Stimulated activated CD4-positive, alpha-beta T cell treated with anti-CD3 and anti-CD28 coated beads, TNF-alpha, amount 100 ng/mL, for 1 hour (primary cell): ENCODE data around the gene JAK1.
A peak's percentile ranks its signal among the peaks of the same experiment; 100 is the strongest.
"Not testable (repeated sequence)": the region's sequence is repeated elsewhere in the genome, so short reads cannot be mapped to it uniquely, and the experiment has no call there.

Experiments
- DNase-seq, 3 donors: peaks; one replicate each; pipeline ENCODE4 v3.0.0-alpha.2; 2020; ENCODE audit warnings: low read depth in 3 of 3, low spot score in 1 of 3

The JAK1 gene

GRCh38 chr1:64843675-64844074 lies 122.7 kb downstream of the JAK1 start:
- no peak for DNase-seq

DNA sequence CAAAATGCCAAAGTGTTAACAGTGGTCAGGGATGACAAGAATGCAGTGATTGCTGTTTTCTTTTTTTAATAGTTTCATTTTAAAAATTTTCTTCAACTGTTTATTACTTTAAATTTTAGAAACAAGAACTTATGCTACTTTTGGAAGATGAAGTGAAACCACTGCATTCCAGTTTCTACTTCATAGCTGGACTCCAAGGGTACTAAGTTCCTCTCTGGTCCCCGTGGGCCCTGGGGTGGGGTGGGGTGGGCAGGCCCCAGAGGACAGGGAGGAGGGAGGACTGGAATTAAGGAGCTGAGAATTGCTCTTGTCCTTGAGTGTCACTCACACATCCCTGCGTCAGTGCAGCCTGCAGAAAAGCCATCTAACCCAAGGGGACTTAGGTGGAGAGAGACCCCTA lies 124.1 kb downstream of the JAK1 start:
- no peak for DNase-seq

GRCh38 chr1:64841330-64842065 lies 124.9 kb downstream of the JAK1 start:
- no peak for DNase-seq

- DNase-seq = no peak
Measured at GRCh38 chr1:64839732-64840405, 126.5 kb downstream of the JAK1 start.

GRCh38 chr1:64839261-64839660 lies 127.1 kb downstream of the JAK1 start:
- no peak for DNase-seq

- DNase-seq = no peak
Measured at GRCh38 chr1:64838486-64838885, 127.9 kb downstream of the JAK1 start.

DNA sequence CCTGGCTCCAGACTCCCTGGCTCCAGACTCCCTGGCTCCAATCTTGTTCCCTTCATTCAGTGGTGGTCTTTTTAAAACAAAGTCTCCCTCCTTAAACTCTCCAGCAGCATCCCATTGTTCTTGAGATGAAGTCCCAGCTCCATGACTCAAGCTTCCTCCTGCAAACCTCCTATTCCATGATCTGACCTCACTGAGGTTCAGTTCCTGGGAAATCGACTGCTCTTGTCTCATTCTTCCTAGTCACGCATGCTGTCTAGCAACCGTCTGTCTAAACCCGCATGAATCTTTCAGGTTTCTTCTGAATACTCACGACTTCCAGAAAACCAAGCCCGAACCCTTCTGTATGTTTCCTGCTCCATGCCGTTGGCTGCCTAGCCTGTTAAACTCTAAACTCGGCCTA lies 129.5 kb downstream of the JAK1 start:
- DNase-seq = no peak

- no peak for DNase-seq
Measured at GRCh38 chr1:64834734-64835133, 131.6 kb downstream of the JAK1 start.

DNA sequence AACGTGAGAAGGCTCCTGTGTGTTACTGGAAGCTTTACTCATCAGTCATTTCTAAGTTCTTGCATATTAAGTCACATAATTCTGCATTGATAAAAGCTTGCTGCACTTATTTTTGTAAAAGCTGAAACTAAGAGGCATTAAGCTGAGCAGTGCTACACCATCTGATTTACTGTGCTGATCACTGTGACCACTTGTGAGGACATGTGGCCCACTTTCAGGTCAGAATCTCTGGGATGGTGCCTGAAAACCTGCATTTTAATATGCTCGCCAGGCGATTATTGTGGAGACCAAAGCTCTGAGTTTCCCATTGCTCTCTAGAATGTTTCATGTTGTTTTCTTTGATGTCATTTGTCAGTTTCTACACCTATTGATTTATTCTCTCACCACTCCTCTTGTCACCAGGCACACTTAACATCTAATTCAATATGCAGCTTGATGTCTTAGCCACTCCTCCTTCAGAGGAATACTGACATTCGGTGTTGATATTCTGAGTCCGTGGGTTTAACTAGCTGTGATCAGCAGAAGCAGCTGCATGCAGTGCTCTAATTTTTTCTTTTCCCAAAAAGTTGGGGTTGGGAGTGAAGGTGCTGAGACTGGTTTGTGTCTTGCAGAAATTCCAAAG lies 136.2 kb downstream of the JAK1 start:
- no peak for DNase-seq

DNA sequence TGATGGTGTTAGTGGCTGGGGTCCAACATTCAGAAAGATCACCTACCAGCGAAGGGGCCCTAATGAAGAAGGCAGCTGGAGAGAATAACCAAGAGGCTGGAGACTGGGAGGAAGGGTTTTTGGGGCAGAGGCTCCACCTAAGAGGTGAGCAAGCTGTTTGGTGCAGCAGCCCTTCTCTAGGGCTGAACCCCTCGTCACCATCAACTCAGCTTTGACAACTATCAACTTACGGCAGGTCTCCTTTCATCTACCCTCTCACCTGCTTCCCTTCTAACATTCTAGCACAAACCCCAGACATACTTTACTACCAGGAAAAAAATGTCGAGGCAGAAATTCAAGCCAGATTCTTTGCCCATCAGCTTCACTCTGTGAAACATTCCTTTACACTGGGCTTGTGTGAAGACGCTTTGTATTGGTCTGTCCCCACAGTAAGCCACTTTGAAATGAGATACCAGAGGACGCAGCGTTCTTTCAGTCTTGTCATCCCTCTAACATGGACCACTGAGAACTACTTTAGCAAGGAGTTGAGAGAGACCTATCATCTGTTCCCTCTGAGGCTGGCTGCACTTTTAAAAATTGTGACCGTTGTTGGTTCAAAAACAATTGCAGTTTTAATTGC lies 136.8 kb downstream of the JAK1 start:
- DNase-seq = no peak

DNA sequence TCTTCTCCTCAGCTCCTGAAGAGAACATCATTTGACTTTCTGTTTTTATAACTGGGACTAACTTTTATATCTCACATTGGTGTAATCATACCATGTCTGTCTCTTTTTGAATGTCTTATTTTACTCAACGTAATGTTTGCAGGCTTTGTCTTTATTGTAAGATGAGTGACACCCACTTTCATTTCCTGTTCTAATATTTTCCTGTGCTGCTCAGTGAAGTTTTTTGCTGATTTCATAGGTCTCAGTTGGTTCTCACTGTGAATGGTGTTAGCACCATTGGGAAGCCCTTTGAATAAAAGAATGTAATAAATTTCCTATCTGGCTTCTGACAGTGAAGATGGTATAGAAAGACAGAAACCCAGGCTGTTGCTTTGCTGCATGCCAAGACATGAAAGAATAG lies 137.5 kb downstream of the JAK1 start:
- no peak for DNase-seq

DNA sequence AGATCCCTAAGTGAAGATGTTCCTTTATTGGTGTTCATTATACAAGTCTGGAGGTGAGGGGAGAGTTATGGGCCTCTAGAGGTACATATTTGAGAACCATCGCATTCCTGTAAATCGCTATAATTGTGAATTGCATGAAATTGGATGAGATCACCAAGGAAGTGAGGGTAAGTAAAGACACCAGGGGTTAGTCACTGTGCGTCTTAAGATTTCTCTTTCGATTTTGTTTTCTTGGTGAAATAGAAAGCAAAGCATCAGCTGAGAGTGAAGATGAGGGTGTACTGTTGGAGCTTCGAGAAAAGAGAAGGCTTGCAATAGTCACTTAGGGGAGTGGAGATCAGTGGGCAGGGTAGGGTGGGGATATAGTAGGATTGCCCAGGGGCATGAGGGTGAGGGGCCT lies 139.4 kb downstream of the JAK1 start:
- DNase-seq = no peak

DNA sequence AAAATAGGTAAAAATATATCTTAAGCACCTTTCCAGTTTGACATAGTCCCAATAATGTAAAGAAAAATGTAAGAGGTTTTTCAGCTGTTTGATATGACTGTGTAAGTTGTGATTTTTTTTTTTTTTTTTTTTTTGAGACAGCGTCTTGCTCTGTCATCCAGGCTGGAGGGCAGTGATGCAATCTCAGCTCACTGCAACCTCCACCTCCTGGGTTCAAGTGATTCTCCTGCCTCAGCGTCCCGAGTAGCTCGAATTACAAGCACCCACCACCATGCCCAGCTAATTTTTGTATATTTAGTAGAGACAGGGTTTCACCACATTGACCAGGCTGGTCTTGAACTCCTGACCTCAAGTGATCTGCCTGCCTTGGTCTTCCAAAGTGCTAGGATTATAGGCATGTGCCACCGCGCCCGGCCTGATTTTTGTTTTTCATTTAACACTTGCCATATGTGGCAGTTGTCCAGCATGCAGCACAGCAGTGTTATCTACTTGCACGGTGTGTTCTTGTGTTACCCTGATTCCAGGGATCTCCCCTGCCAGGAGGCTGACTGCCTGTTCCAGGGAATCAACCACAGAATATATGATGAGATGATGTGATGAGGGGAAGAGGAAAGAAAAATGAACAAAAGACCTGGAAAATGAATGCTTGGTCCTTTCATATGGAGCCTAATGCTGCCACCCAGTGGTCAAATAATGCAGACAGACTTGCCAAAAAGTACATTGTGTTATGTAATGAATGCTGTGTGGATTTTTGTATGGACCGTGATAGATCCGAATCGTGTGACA lies 142.5 kb downstream of the JAK1 start:
- peak in 2 of 3 donors; percentile 11 to 28 for DNase-seq

DNA sequence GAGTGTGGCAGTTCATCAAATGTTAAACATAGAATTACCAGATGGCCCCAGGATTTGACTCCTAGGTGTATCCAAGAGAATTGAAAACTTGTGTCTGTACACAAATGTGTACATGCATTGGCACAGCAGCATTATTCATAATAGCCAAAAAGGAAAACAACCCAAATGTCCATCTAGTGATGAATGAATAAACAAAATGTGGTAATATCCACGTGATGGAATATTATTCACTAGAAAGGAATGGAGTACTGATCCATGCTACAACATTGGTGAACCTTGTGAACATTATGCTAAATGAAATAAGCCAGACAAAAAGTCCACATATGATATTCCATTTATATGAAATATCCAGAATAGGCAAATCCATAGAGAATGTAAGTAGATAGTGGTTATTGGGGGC lies 143.7 kb downstream of the JAK1 start:
- DNase-seq = no peak

- DNase-seq = not testable (repeated sequence)
Measured at GRCh38 chr1:64820572-64820971, 145.8 kb downstream of the JAK1 start.

GRCh38 chr1:64817364-64817763 lies 149.0 kb downstream of the JAK1 start:
- DNase-seq = not testable (repeated sequence)

- DNase-seq = no peak
Measured at GRCh38 chr1:64814427-64814826, 151.9 kb downstream of the JAK1 start.

DNA sequence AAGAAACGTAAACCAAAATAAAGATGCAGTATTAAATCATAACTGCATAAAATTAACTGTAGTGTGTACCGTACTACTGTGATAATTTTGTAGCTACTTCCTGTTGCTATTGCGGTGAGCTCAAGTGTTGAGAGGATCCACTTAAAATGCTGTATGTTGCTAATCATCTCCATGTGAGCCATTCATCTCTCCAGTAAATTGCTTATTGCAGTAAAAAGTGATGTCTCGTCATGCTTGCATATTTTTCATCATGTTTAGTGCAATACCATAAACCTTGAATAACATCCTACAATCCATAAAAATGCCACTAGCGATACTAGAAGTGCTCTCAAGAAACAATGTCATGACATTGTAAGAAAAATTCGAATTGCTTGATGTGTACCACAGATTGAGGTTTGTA lies 155.2 kb downstream of the JAK1 start:
- DNase-seq = no peak

DNA sequence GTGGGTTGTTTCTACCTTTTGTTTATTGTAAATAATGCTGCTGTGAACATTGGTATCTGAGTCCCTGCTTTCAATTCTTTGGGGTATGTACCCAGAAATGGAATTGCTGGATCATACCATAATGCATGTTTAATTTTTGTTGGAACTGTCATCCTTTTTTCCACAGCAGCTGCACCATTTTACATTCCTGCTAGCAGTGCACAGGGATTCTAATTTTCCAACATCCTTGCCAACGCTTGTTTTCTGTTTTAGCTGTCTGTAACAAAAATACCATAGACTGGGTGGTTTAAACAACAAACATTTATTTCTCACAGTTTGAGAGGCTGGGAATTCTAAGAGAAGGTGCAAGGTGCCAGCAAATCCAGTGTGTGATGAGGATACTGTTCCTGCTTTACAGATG lies 156.3 kb downstream of the JAK1 start:
- no peak for DNase-seq

DNA sequence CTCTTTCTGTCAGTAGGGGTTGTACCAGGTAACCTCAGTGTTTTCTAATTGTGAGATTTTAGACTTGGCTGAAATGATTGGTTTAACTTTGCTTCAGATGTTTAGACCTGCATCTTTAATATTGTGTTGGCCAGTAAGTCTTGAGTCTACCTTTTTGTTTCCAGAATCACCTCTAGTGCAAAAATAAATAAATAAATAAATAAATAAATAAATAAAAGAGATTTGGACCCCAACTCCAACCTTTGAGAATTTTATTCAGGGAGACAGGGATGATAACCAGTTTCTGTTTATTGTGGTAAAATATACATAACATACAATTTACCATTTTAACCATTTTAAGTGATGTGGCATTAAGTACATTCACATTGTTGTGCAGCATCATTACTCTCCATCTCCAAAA lies 157.0 kb downstream of the JAK1 start:
- no peak for DNase-seq

DNA sequence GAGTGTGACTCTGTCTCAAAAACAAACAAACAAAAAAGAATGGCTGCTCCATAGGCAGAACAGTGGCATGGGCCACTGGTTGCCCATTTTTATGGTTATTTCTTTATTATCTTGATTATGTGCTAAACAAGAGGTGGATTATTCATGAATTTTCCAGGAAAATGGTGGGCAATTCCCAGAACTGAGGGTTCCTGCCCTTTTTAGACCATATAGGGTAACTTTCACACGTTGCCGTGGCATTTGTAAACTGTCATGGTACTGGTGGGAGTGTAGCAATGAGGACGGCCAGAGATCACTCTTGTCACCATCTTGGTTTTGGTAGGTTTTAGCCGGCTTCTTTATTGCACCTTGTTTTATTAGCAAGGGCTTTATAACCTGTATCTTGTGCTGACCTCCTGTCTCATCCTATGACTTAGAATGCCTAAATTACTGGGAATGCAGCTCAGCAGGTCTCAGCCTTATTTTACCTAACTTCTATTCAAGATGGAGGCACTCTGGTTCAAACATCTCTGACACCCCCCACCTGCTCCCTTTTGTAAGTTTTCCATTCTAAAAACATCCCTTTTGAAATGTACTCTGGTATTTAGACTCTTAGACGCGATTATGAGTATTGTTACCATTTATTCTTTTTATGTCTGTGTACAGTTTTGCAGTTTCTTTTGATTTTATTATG lies 164.4 kb downstream of the JAK1 start:
- DNase-seq = no peak
